Neural progenitor cell (in vitro differentiated cells): ENCODE data around the gene RHCG.

ENCODE experiments used
- CTCF ChIP-seq: fragments of 200-600 bp; sonication (generic); IDR thresholded peaks from 2 replicates; pipeline ENCODE4 v1.5.1; 2017; ENCODE audit warnings: antibody characterized with exemption, mild to moderate bottlenecking
- EZH2 ChIP-seq: fragments of 200-600 bp; sonication (generic); IDR thresholded peaks from 2 replicates; pipeline ENCODE4 v1.6.1; 2017; ENCODE audit warnings: antibody characterized with exemption, mild to moderate bottlenecking, moderate library complexity

DNA sequence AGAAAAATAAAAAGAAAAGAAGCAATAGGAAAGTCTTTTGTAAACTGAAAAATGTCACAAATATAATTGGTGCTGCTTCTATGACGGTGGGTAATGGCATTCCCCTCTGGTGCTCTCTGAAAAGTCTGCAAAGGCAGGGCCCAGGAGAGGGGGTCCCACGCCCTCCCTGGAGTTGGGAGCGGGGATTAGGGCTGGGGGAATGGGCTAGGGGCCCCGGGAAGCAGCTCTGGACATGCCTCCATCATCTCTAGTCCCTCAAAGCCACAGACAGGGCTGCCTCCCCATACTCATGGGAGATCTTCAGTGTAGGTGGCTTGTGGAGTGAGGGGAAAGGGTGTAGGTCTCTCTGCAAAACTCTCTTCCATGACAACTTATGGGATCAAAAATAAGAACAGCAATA lies 7.8 kb upstream of the RHCG start:
- no peak for TF ChIP-seq CTCF
- TF ChIP-seq EZH2 = no peak
